Gastrocnemius medialis (tissue), 4 donors: ENCODE results near the gene CPED1. TPM values are rescaled to one million over a fixed set of nuclear protein-coding genes. Genes with fewer than 3 reads are reported as not detected.

ENCODE experiments used
- ATAC-seq, 2 donors: fragments of 150-250 bp; one replicate each; pipeline ENCODE4 v1.9.1; 2016
- DNase-seq, 2 donors: peaks; one replicate each; pipeline ENCODE4 v3.0.0-alpha.2; 2019
- H3K27ac ChIP-seq, 4 donors: fragments of 200-600 bp; sonication (generic); 1 replicate in 1 of 4; 2 replicates in 3 of 4; pipeline ENCODE4 v1.5.1; 2016 to 2018; ENCODE audit warnings: mild to moderate bottlenecking in 2 of 4, moderate library complexity in 1 of 4
- H3K27me3 ChIP-seq, 3 donors: fragments of 200-600 bp; sonication (generic) in 2 of 3; 1 replicate in 1 of 3; 2 replicates in 2 of 3; pipeline versions ENCODE4 v1.5.1 to v1.6.0; 2016 to 2019; ENCODE audit warnings: mild to moderate bottlenecking in 1 of 3, moderate library complexity in 1 of 3
- H3K36me3 ChIP-seq, 2 donors: fragments of 200-600 bp; sonication (generic) in 1 of 2; one replicate each; pipeline ENCODE4 v1.5.1; 2017 to 2018
- H3K4me1 ChIP-seq, 2 donors: fragments of 200-600 bp; sonication (generic) in 1 of 2; one replicate each; pipeline ENCODE4 v1.5.1; 2016 to 2017; ENCODE audit warnings: mild to moderate bottlenecking in 2 of 2
- H3K4me3 ChIP-seq, 4 donors: fragments of 200-600 bp; sonication (generic) in 3 of 4; 1 replicate in 1 of 4; 2 replicates in 3 of 4; pipeline ENCODE4 v1.5.1; 2016 to 2019; ENCODE audit warnings: mild to moderate bottlenecking in 2 of 4
- H3K9me3 ChIP-seq, 3 donors: fragments of 200-600 bp; sonication (generic) in 2 of 3; 1 replicate in 1 of 3; 2 replicates in 2 of 3; pipeline ENCODE4 v1.5.1; 2016 to 2019
- CTCF ChIP-seq, 5 experiments: fragments of 450-650 bp in 3 of 5; fragments of 200-600 bp in 2 of 5; sonication (generic) in 2 of 5; IDR thresholded peaks in 4 of 5; conservative IDR thresholded peaks in 1 of 5; 1 replicate in 4 of 5; 2 replicates in 1 of 5; pipeline ENCODE4 v1.5.1; 2016 to 2019; ENCODE audit warnings: antibody characterized with exemption in 5 of 5, mild to moderate bottlenecking in 3 of 5, moderate library complexity in 3 of 5
- POLR2A ChIP-seq, 2 donors: fragments of 450-650 bp; IDR thresholded peaks; one replicate each; pipeline ENCODE4 v1.6.1; 2017; ENCODE audit warnings: antibody characterized with exemption in 2 of 2, mild to moderate bottlenecking in 2 of 2, moderate library complexity in 2 of 2
- in situ Hi-C, 4 donors: fragments of 200-750 bp; cut with MboI; loops; one replicate each; pipeline versions ENCODE4 v1.15.0 to v1.8.0; 2017; ENCODE audit warnings: low sequenced_read_pairs in 4 of 4
- intact Hi-C: fragments of 100-400 bp; cut with DNase I; formaldehyde crosslinking; loops from one replicate; pipeline ENCODE4 v1.15.1; 2023; ENCODE audit warnings: low total_unique reads
- total RNA-seq, 4 donors: library from RNA; depleted of rRNA; stranded (reverse); fragments of >200 nt; gene quantifications; one replicate each; pipeline versions ENCODE4 v1.1.0 to v1.2.3, GENCODE V29; 2016

The CPED1 gene
- total RNA-seq, 4 donors from 2014 or later = 4.8 to 35.5 (median 34.1) TPM

GRCh38 chr7:121294448-121294992 is 306.0 kb downstream of the CPED1 start:
- TF ChIP-seq POLR2A (IDR thresholded peaks at IDR 0.05) (no peak), CTCF (IDR thresholded peaks at IDR 0.05 in 4 of 5, conservative IDR thresholded peaks at IDR 0.05 in 1 of 5) (no peak)
- DNase-seq (no peak), ATAC-seq (no peak)
- in situ Hi-C loops (loop anchor here in 1 of 4 donors (25.0 kb wide), 1 partner anchor 332 kb away; the partner anchor contains the start of gene ING3), intact Hi-C loops (no loop called here)
- no peaks in the 10 kb centered on the region for H3K27me3 ChIP-seq
- no peak overlapping the region for H3K27ac ChIP-seq
- H3K36me3 ChIP-seq = peaks cover 4 to 28% of the 10 kb centered on the region in 2 donors
- H3K9me3 ChIP-seq = no peaks in the 10 kb centered on the region
- no peaks in the 10 kb centered on the region for H3K4me1 ChIP-seq
- no peak overlapping the region for H3K4me3 ChIP-seq

- Histone ChIP-seq H3K27me3 (no peaks in the 10 kb centered on the region), H3K4me1 (no peaks in the 10 kb centered on the region), H3K4me3 (no peak overlapping the region), H3K9me3 (no peaks in the 10 kb centered on the region), H3K36me3 (peaks cover 4 to 24% of the 10 kb centered on the region in 2 donors), H3K27ac (no peak overlapping the region)
- in situ Hi-C loops (loop anchor here in 1 of 4 donors (25.0 kb wide), 1 partner anchor 336 kb away; the partner anchor contains the start of gene ING3), intact Hi-C loops (no loop called here)
- no peak for DNase-seq
- no peak for ATAC-seq
- TF ChIP-seq CTCF (IDR thresholded peaks at IDR 0.05 in 4 of 5, conservative IDR thresholded peaks at IDR 0.05 in 1 of 5) (no peak), POLR2A (IDR thresholded peaks at IDR 0.05) (no peak)
These were observed 309.3 kb downstream of the CPED1 start for GRCh38 chr7:121297843-121298242.

- peaks cover 4 to 21% of the 10 kb centered on the region in 2 donors for H3K36me3 ChIP-seq
- ATAC-seq (no peak), DNase-seq (no peak)
- H3K9me3 ChIP-seq = no peaks in the 10 kb centered on the region
- no peaks in the 10 kb centered on the region for H3K4me1 ChIP-seq
- H3K27me3 ChIP-seq = no peaks in the 10 kb centered on the region
- no peak for TF ChIP-seq POLR2A (IDR thresholded peaks at IDR 0.05)
- TF ChIP-seq CTCF (IDR thresholded peaks at IDR 0.05 in 4 of 5, conservative IDR thresholded peaks at IDR 0.05 in 1 of 5) = no peak
- in situ Hi-C loops (loop anchor here in 1 of 4 donors (25.0 kb wide), 1 partner anchor 337 kb away; the partner anchor contains the start of gene ING3), intact Hi-C loops (no loop called here)
- no peak overlapping the region for H3K27ac ChIP-seq
- no peak overlapping the region for H3K4me3 ChIP-seq
These were observed 310.3 kb downstream of the CPED1 start for GRCh38 chr7:121298831-121299239.

DNA sequence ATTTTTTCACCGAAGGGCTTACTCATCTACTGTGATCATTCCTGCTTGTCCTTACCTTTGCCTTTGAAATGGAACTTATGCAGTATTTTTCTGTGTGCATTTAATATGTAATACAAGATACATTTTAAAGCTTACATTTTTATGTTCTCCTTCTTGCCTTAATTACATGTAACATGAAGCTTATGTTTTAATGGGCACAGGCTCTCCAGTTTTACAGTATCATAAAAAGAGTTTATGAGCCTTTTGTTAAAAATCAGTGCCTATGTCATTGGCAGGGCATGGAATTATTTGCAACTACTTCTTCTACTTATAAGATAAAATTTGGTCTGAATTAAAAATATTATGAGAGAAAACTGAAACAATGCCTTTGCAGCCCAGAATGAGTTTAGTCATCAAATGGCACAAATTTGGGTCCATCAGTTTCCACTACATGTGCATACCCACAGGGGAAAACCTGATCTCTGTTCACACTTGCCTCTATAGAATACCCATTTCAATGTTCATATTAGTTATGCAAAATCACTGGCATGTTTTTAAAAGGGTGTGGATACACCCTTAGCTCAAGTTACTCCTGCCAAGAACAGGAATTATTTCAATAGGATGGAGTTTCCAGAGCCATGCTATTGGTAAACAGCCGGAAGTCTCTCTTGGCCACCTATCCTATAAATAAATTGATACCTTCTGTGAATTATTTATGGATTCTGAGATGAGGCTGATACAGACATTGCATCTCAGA is 312.3 kb downstream of the CPED1 start:
- no peak for TF ChIP-seq CTCF (IDR thresholded peaks at IDR 0.05 in 4 of 5, conservative IDR thresholded peaks at IDR 0.05 in 1 of 5)
- no peak for TF ChIP-seq POLR2A (IDR thresholded peaks at IDR 0.05)
- no peaks in the 10 kb centered on the region for H3K4me1 ChIP-seq
- H3K9me3 ChIP-seq = no peaks in the 10 kb centered on the region
- no peak overlapping the region for H3K4me3 ChIP-seq
- DNase-seq = no peak
- no peaks in the 10 kb centered on the region for H3K27me3 ChIP-seq
- H3K27ac ChIP-seq = no peak overlapping the region
- H3K36me3 ChIP-seq = peaks cover 4 to 14% of the 10 kb centered on the region in 2 donors
- intact Hi-C loops (no loop called here), in situ Hi-C loops (no loop called here)
- no peak for ATAC-seq
